OCI-LY1 (cell line): ENCODE data around the gene FRMD4A.

Experiments
- CTCF ChIP-seq: fragments of 200-600 bp; sonication (generic), shearing (Covaris generic); IDR thresholded peaks from 2 replicates; pipeline ENCODE4 v1.5.1; 2017; ENCODE audit warnings: mild to moderate bottlenecking, antibody characterized with exemption, low read length, moderate library complexity, mixed read lengths
- EZH2 ChIP-seq: fragments of 200-600 bp; sonication (generic), shearing (Covaris generic); IDR thresholded peaks from 2 replicates; pipeline ENCODE4 v1.8.0; 2017; ENCODE audit warnings: borderline replicate concordance, mixed run types, mild to moderate bottlenecking, antibody characterized with exemption, low read length, moderate library complexity, mixed read lengths

DNA sequence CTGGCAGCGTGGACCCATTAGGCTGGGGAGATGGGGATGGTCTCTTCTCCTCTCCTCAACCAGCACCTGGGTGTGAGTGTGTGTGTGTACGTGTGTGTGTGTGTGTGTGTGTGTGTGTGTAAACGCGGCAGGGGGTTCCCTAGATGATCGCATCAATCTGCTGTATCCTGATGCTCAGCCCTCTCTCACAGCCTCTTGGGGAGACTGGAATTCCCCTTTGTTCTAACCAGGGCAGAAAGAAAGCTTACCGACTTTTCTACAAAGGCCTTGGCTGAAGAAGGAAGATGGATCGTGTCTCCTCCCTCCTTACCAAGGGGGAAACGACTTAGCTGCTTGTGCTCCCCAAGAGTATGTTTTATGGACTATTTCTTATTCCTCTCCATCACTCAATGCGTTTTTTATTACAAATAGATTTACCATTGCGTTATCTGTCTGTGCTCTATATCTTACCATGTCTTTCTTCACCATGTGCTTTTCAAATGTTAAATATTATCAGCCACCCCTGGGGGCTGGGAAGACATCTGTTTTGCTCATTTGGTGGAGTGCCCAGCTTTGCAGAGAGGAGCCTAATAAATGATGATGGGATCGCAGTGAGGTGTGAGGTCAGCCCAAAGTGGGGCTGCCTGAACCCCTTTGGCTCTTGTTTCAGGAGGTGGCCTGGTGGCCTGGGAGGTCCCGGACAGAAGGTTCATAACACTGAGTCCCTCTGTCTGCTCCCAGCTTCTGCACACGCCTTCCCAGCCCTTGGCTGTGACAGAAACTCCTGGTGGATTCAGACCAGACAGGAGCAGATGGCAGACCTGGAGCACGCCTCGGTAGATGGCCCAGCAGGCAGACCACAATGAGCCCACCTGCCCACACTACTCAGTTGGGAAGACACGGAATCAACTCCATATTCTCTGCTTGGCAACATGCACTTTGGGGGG lies 481.9 kb downstream of the FRMD4A start:
- TF ChIP-seq CTCF = no peak
- TF ChIP-seq EZH2 = no peak
